ENCODE measurements around the gene REV1. TPM values are rescaled to one million over a fixed set of nuclear protein-coding genes. Genes with fewer than 3 reads are reported as not detected.

Gene REV1
- total and polyA plus RNA-seq, 2 donors (not counting 3 experiments of a cell fraction or from before 2014, with no cell fraction given) = 16.6 to 50.3 TPM

GRCh38 chr2:99436874-99437273 is 52.9 kb downstream of the REV1 start:
- intact Hi-C loops (cut with micrococcal nuclease) (no loop called here), dilution Hi-C loops (cut with MboI; ENCODE audit: extremely low pct_ligation_motif_present, low sequenced_read_pairs) (no loop called here)
- H3K27ac ChIP-seq (ENCODE audit: insufficient read depth, low read depth, low read length) = no peak overlapping the region
- H3K79me2 ChIP-seq (ENCODE audit: control insufficient read depth, insufficient read depth, low read length) = peaks cover 26% of the 10 kb centered on the region
- peaks cover 5 to 15% of the 10 kb centered on the region in 2 experiments for H3K36me3 ChIP-seq (ENCODE audit: control insufficient read depth in 2 of 2, extremely low read depth in 1 of 2, insufficient read depth in 2 of 2, low read length in 2 of 2)
- ChIA-PET POLR2A (no interaction called here), CTCF (interaction anchor here (1.3 kb wide), 1 partner anchor 29 kb away, joined by 3 read pairs; no protein-coding TSS in a partner anchor)
- no peak overlapping the region for H3K4me3 ChIP-seq (replicated peaks in 1 of 3; ENCODE audit: insufficient read depth in 1 of 3, low read depth in 1 of 3, low read length in 3 of 3)
- no peak overlapping the region for H3K4me2 ChIP-seq (ENCODE audit: insufficient read depth, low read length)
- no peak for DNase-seq (ENCODE audit: low read depth, low spot score)
- no peak overlapping the region for H3K9ac ChIP-seq (replicated peaks; ENCODE audit: extremely low read depth, insufficient read depth, low read length)
- no peak overlapping the region for H2AFZ ChIP-seq (ENCODE audit: low read depth, low read length)
- H4K20me1 ChIP-seq (replicated peaks; ENCODE audit: control insufficient read depth, extremely low read depth, insufficient read depth, low read length) = peaks cover 1% of the 10 kb centered on the region
- H3K9me1 ChIP-seq (replicated peaks; ENCODE audit: control insufficient read depth, extremely low read depth, insufficient read depth, low read length) = no peaks in the 10 kb centered on the region
- no peaks in the 10 kb centered on the region for H3K27me3 ChIP-seq (ENCODE audit: control insufficient read depth in 2 of 2, insufficient read depth in 2 of 2, low read length in 2 of 2)
- no peaks in the 10 kb centered on the region for H3K9me3 ChIP-seq (replicated peaks; ENCODE audit: control insufficient read depth, insufficient read depth, low read length)
- no peak for FAIRE-seq
- no peak for TF ChIP-seq POLR2AphosphoS5 (IDR thresholded peaks at IDR 0.05; ENCODE audit: insufficient read depth, low read depth, low read length)
- no peak for TF ChIP-seq POLR2A (IDR thresholded peaks at IDR 0.05; ENCODE audit: low read depth, low read length)
- no peak for TF ChIP-seq JUN (IDR thresholded peaks at IDR 0.05; ENCODE audit: borderline replicate concordance, insufficient read depth, insufficient read length, low read depth)
- TF ChIP-seq FOS (IDR thresholded peaks at IDR 0.05; ENCODE audit: borderline replicate concordance, insufficient read depth, low read length) = no peak
- TF ChIP-seq MYC (IDR thresholded peaks at IDR 0.05; ENCODE audit: low read depth, low read length) = no peak
- TF ChIP-seq EZH2 (IDR thresholded peaks at IDR 0.05; ENCODE audit: borderline replicate concordance, low read depth, low read length, severe bottlenecking) = no peak
- no peak for TF ChIP-seq CTCF (IDR thresholded peaks at IDR 0.05; ENCODE audit: extremely low read depth in 1 of 2, insufficient read depth in 1 of 2, low read depth in 1 of 2, low read length in 2 of 2)
- H3K4me1 ChIP-seq (ENCODE audit: control insufficient read depth, extremely low read depth, insufficient read depth, low read length) = no peaks in the 10 kb centered on the region
- no TSS peak for BruUV-seq (replicated peaks)
